Measurements from ENCODE around the gene ABR. TPM values are rescaled to one million over a fixed set of nuclear protein-coding genes. Genes with fewer than 3 reads are reported as not detected.

ABR gene
- total and polyA plus RNA-seq, 10 donors, result 18.5 to 183 (median 121) TPM

DNA sequence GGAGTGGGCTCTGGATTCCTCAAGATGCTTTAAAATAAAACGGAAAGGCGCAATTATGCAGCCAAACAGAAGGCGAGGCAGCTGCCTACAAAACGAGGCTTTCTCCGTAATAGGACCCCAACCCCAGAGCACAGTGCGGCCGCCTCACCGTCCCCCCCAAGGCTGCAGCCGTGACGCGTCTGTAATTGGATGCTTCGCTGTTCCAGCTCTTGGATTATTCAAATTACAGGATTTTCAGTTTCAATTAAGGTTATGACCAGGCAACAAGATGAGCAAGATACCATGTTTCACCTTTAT is 37.3 kb upstream of the ABR start:
- WGBS, 5 donors, result 90 to 95% (median 91%) methylated on average over 12 of the region's 12 CpGs
- intact Hi-C loops (cut with DNase I; ENCODE audit: low total_unique reads), result no loop called here
- no peak overlapping the region for H3K4me3 ChIP-seq
- no peak for DNase-seq
- no peak for TF ChIP-seq POLR2AphosphoS5 (IDR thresholded peaks at IDR 0.05)
- TF ChIP-seq POLR2A (IDR thresholded peaks at IDR 0.05), result no peak
- TF ChIP-seq, protein P1, sequence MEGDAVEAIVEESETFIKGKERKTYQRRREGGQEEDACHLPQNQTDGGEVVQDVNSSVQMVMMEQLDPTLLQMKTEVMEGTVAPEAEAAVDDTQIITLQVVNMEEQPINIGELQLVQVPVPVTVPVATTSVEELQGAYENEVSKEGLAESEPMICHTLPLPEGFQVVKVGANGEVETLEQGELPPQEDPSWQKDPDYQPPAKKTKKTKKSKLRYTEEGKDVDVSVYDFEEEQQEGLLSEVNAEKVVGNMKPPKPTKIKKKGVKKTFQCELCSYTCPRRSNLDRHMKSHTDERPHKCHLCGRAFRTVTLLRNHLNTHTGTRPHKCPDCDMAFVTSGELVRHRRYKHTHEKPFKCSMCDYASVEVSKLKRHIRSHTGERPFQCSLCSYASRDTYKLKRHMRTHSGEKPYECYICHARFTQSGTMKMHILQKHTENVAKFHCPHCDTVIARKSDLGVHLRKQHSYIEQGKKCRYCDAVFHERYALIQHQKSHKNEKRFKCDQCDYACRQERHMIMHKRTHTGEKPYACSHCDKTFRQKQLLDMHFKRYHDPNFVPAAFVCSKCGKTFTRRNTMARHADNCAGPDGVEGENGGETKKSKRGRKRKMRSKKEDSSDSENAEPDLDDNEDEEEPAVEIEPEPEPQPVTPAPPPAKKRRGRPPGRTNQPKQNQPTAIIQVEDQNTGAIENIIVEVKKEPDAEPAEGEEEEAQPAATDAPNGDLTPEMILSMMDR (IDR thresholded peaks at IDR 0.05 in 8 of 11, conservative IDR thresholded peaks at IDR 0.05 in 3 of 11), result no peak
- no peak overlapping the region for H3K27ac ChIP-seq
- peaks cover 0 to 3% (median 0%) of the 10 kb centered on the region in 8 donors for H3K9me3 ChIP-seq
- no peaks in the 10 kb centered on the region for H3K36me3 ChIP-seq
- no peaks in the 10 kb centered on the region for H3K27me3 ChIP-seq (replicated peaks in 1 of 7)
- peaks cover 0 to 68% (median 28%) of the 10 kb centered on the region in 6 donors for H3K4me1 ChIP-seq

DNA sequence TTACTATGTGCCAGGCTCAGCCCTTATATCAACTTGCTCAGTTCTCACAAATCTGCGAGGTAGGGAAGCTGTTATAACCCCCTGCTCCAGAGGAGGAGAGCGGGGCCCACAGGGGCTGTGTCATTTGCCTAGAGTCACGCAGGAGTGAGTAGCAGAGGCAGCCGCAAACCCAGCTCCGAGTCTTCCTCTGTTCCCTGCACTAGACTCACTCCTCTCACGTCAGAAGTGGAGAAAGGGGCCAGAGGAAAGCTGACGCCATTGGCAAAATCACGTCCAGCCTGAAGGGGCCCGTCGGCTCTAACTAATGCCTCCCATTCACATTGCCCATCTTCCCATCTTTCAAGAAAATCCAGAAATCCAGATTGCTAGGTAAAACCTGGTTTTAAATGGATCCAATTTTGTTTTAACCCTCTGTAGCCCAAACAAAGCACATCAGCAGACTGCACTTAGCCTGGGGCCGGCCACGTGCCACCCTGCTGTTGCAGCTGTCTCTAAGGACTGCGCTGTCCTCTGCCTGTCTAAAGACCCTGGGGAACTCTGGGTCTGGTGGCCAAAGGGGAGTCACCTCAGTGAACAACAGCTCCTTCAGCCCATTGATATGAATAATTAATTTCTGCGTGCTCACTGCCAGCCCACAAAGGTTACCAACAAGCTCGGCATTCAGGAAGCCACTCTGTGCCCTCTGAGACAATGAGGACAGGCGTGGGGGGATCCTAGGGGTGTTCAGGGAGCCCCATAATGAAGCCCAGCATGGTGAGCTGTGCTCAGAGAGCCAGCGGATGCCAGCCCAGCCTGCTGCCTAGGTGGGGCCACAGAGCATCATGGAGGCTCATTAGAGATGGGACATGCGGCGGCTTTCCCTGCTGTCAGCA is 36.7 kb upstream of the ABR start:
- H3K9me3 ChIP-seq, result peaks cover 0 to 3% (median 0%) of the 10 kb centered on the region in 8 donors
- intact Hi-C loops (cut with DNase I; ENCODE audit: low total_unique reads), result no loop called here
- no peaks in the 10 kb centered on the region for H3K36me3 ChIP-seq
- H3K27ac ChIP-seq, result no peak overlapping the region
- no peaks in the 10 kb centered on the region for H3K27me3 ChIP-seq (replicated peaks in 1 of 7)
- WGBS, 5 donors, result 68 to 74% (median 70%) methylated on average over 19 of the region's 19 CpGs
- peak in 1 of 3 donors; percentile 48 for TF ChIP-seq POLR2AphosphoS5 (IDR thresholded peaks at IDR 0.05)
- TF ChIP-seq, protein P1 (IDR thresholded peaks at IDR 0.05 in 8 of 11, conservative IDR thresholded peaks at IDR 0.05 in 3 of 11), result no peak
- H3K4me1 ChIP-seq, result peaks cover 0 to 69% (median 28%) of the 10 kb centered on the region in 6 donors
- H3K4me3 ChIP-seq, result peak overlapping the region in 1 of 8 donors; percentile 28
- peak; percentile 85 for DNase-seq

DNA sequence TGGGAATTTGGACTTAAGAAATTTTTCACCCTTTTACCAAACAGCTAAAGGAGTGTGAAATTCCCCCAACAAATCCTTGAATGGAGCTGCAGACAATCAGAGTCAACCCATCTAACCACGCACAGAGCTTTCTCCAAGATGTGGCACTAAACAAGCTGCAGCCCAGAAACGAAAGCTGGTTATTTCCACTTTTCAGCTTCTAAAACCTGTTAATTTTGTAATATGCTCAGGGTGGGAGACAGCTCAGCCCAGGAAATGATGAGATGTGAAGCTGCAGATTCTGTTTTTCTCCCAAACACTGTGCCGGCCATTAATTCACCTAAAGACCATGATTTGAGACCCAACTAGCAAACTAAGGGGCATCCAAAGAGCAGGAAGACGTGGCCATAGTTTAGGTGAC is 33.2 kb upstream of the ABR start:
- 50 to 58% (median 53%) methylated on average over 4 of the region's 4 CpGs for WGBS, 5 donors
- H3K36me3 ChIP-seq, result no peaks in the 10 kb centered on the region
- TF ChIP-seq POLR2A (IDR thresholded peaks at IDR 0.05), result no peak
- TF ChIP-seq, protein P1 (IDR thresholded peaks at IDR 0.05 in 8 of 11, conservative IDR thresholded peaks at IDR 0.05 in 3 of 11), result no peak
- no peak for TF ChIP-seq POLR2AphosphoS5 (IDR thresholded peaks at IDR 0.05)
- no peaks in the 10 kb centered on the region for H3K27me3 ChIP-seq (replicated peaks in 1 of 7)
- DNase-seq, result no peak
- H3K27ac ChIP-seq, result peak overlapping the region in 3 of 8 donors; percentile 43 to 58 (median 57)
- H3K4me3 ChIP-seq, result no peak overlapping the region
- H3K4me1 ChIP-seq, result peaks cover 0 to 52% (median 30%) of the 10 kb centered on the region in 6 donors
- intact Hi-C loops (cut with DNase I; ENCODE audit: low total_unique reads), result no loop called here
- H3K9me3 ChIP-seq, result no peaks in the 10 kb centered on the region

DNA sequence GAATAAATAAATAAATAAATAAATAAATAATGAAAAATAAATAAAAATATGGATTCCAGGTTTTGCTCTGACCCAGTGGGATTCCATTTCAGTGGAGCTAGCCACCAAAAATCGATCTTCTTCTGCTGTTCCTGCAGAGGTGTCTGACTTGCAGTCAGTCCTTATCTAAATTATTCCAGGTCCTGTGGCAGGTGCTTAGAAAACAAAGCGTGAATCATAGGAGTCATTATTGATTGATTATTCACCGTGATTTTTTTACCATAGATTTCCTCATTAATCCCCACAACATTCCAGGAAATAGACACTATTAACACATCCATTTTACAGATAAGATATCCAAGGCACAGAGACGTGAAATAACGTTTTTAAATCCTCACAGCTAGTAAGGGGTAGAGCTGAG is 31.5 kb upstream of the ABR start:
- H3K4me1 ChIP-seq, result peaks cover 0 to 55% (median 21%) of the 10 kb centered on the region in 6 donors
- intact Hi-C loops (cut with DNase I; ENCODE audit: low total_unique reads), result no loop called here
- no peaks in the 10 kb centered on the region for H3K36me3 ChIP-seq
- DNase-seq, result no peak
- TF ChIP-seq POLR2AphosphoS5 (IDR thresholded peaks at IDR 0.05) (no peak), POLR2A (IDR thresholded peaks at IDR 0.05) (no peak)
- TF ChIP-seq, protein P1 (IDR thresholded peaks at IDR 0.05 in 8 of 11, conservative IDR thresholded peaks at IDR 0.05 in 3 of 11), result no peak
- H3K4me3 ChIP-seq, result no peak overlapping the region
- H3K27ac ChIP-seq, result no peak overlapping the region
- H3K27me3 ChIP-seq (replicated peaks in 1 of 7), result no peaks in the 10 kb centered on the region
- WGBS, 5 donors, result 80 to 87% (median 82%) methylated on average over 5 of the region's 5 CpGs
- H3K9me3 ChIP-seq, result no peaks in the 10 kb centered on the region

Data from spleen (tissue), 11 donors.